ENCODE measurements around the gene FAM187B.
"Not testable (repeated sequence)": the region's sequence is repeated elsewhere in the genome, so short reads cannot be mapped to it uniquely, and the experiment has no call there.

FAM187B gene

GRCh38 chr19:35236638-35237400, 8.3 kb upstream of the FAM187B start:
- no peak for DNase-seq (ENCODE audit: low read depth in 2 of 2)

- no peak for DNase-seq (ENCODE audit: low read depth in 2 of 2)
Measured at GRCh38 chr19:35232912-35233311, 4.4 kb upstream of the FAM187B start.

DNA sequence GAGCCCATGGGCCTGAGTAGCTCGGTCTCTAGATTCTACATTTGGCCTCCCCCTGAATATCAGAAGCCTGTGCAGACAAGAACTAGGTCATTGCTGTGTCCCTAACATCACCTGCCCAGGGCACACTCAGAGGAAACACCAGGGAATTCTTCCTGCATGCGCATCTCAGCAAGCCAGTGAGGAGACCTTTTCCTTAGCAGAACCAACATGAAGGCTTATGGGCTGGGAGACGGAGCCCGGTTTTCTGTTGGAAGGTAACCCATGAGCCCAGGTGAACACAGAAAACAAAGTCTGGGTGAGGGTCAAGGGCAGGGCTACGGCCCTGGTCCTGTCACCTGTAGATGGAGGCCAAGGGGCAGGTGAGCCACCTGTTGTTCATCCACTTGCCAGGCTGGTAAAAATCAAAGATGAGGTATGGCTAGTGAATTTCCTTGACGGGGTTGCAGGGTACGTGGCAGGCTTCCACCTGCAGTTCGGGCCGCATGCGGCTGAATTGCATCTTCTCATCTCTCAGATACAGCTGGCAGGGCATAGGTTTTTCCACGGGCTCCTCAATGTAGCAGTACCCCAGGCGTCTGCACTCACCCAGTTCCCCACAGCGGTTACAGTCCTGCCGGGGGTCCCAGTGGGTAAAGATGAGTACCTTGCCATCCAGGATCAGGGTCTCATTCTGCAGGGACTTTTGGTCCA, 3.6 kb upstream of the FAM187B start:
- DNase-seq (ENCODE audit: low read depth in 2 of 2) = no peak

- DNase-seq (ENCODE audit: low read depth in 2 of 2) = no peak
Measured at GRCh38 chr19:35229601-35230000, 1.1 kb upstream of the FAM187B start.

DNA sequence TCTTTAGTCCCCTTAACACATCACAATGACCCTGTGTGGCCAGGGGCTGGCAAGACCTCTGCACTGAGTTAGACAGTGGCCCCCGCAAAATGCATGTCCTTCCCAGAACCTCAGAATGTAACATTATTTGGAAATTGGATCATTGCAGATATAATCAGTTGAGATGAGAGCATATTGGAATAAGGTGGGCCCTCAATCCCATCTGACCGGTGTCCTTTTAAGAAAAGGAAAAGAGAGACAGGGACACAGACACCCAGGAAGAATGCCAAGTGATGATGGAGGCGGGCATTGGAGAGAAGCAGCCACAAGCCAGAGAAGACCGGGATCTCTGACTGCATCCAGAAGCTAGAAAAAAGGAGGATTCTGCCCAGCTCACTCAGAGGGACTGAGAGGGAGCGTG, 1.8 kb downstream of the FAM187B start:
- DNase-seq (ENCODE audit: low read depth in 2 of 2) = no peak

- no peak for DNase-seq (ENCODE audit: low read depth in 2 of 2)
Measured at GRCh38 chr19:35225951-35226350, 2.6 kb downstream of the FAM187B start.

DNA sequence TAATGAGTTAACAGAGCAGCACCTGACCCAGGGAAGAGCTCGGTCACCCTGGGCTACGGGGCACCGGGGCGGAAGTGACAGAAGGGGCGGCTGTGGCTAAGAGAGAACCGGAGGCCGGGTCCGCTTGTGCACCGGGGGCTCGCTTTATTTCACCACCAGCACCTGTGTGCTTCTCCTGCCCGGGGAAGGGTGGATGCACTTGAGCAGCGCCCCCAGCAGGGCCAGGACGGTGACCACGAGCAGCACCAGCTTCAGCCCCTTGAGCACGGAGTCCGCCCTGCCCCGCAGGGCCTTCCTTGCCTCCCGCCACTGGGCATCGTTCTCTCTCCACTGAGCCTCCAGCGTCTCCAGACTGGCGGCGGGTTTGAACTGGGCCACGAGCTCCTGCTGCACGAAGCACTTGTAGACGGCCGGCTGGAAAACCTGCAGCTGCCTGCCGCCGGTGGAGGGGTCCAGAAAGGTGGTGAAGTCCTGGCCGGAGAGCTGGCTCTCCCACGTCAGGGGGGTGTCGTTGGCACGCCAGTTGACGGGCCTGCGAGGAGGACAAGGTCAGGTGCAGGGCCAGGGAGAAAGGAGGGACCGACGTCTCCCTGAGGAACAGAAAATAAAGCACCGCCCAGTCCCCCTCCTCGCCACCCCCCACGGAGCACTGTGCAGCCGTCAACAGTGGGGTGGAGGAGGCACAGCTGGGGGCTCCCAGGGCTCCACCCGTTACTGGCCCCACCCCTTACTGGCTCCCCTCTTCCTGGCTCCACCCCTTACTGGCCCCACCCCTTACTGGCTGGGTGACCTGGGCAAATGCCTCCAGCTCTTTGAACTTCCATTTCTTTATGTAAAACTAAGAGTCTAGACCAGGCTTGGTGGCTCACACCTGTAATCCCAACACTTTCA, 3.6 kb downstream of the FAM187B start:
- no peak for DNase-seq (ENCODE audit: low read depth in 2 of 2)

- DNase-seq (ENCODE audit: low read depth in 2 of 2) = no peak
Measured at GRCh38 chr19:35223862-35224505, 4.6 kb downstream of the FAM187B start.

DNA sequence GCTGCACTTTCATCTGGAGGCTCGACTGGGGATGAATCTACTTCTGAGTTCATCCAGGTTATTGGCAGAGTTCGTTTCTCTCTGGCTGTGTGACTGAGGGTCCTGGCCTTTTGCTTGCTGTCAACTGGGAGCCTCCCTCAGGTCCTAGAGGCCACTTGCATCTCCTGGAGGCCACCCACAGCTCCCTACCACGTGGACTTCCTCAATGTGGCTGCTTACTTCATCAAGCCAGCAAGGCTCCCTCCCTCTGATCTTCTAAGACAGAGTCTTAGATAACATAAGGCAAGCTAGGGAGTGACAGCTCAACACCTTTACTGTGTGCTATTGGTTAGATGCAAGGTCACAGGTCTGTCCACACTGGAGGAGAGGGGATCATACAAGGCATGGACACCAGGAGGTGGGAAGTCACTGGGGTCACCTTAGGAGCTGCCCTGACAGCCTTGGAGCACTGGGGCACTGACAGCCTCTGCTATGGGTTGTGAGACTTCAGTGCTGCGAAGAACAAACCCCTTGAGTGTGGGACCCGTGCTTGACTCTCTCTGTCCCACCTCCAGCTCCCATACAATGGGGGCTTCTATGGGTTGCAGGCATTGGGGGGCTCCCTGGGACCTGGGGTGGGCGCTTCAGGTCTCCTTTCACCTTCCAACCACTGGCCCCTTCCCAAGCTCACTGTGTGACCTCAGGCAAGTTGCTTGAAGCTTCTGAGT, 5.3 kb downstream of the FAM187B start:
- no peak for DNase-seq (ENCODE audit: low read depth in 2 of 2)

DNA sequence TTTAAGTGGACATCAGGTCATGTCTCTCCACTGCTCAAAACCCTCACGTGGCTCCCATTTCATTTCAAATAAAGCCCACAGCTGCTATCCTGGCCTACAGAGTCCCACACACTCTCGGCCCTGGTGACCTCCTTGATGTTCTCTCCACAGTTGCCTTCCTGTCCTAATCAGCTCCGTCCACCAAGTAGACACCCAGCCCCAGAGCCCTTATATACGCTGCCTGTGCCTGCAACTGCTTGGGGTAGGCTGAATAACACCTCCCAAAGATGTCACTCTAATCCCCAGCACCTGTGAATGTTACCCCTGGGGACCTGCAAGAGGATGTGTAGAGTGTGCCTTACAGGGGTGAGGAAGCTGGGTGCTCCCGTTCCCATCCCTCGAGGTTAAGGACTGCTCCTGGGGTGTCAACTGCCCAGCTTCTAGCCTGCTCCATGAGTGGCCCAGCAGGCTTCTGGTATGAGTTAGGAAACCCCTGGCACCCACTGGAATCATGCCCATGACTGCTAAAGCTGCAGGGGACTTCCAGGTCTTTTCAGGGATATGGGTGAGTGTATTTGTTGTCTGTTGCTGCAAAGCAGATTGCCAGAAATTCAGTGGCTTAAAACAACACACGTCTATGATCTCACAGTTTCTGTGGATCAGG, 6.0 kb downstream of the FAM187B start:
- DNase-seq (ENCODE audit: low read depth in 2 of 2) = no peak

DNA sequence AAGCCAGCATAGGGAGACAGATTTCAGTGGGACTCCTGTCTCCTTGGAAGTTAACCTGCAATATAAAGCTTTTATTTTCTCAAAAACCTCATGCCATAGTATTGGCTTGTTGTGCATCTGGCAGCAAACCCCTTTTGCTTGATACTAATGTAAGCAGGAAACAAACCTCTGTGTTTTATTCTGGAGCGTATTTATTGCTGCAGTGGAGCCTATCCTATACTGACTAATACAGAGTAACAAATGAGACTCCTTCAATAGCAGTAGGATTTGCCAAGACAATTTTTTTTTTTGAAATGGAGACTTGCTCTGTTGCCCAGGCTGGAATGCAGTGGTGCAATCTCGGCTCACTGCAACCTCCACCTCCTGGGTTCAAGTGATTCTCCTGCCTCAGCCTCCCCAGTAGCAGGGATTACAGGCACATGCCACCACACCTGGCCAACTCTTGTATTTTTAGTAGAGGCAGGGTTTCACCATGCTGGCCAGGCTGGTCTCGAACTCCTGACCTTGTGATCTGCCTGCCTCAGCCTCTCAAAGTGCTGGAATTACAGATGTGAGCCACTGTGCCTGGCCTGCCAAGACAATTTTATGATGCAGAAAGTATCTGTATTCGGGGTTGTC, 7.5 kb downstream of the FAM187B start:
- DNase-seq (ENCODE audit: low read depth in 2 of 2) = not testable (repeated sequence)

GRCh38 chr19:35220315-35220921, 8.1 kb downstream of the FAM187B start:
- DNase-seq (ENCODE audit: low read depth in 2 of 2) = no peak

- DNase-seq (ENCODE audit: low read depth in 2 of 2) = no peak
Measured at GRCh38 chr19:35219008-35219407, 9.5 kb downstream of the FAM187B start.

- no peak for DNase-seq (ENCODE audit: low read depth in 2 of 2)
Measured at GRCh38 chr19:35217649-35217990, 10.9 kb downstream of the FAM187B start.

GRCh38 chr19:35216833-35217648, 11.5 kb downstream of the FAM187B start:
- no peak for DNase-seq (ENCODE audit: low read depth in 2 of 2)

GRCh38 chr19:35216016-35216832, 12.3 kb downstream of the FAM187B start:
- DNase-seq (ENCODE audit: low read depth in 2 of 2) = no peak

GRCh38 chr19:35214766-35215422, 13.6 kb downstream of the FAM187B start:
- DNase-seq (ENCODE audit: low read depth in 2 of 2) = no peak

Measured in fibroblast of skin of left biceps (primary cell).